ENCODE measurements around the gene MTHFD1.

GRCh38 chr14:64394423-64394822 is 6.3 kb downstream of the MTHFD1 start:
- TF ChIP-seq CTCF (IDR thresholded peaks at IDR 0.05) = no peak
- no peak for TF ChIP-seq POLR2A (IDR thresholded peaks at IDR 0.05)
